Left colon (tissue), 2 donors: ENCODE data around the gene ATM. TPM values are rescaled to one million over a fixed set of nuclear protein-coding genes. Genes with fewer than 3 reads are reported as not detected.

Experiments
- total RNA-seq, 2 donors: library from RNA; stranded (reverse); fragmentation: NEBNext Ultra II Directional; extraction: Animal tissue kit (Norgen Biotek cat#: 25700); gene quantifications; one replicate each; pipeline ENCODE4 v1.2.1, GENCODE V29; 2021
- donor health status: DM: no; HTN: no; CAD: no.
- donor health status: DM: yes; HTN: yes; CAD: no.

Gene ATM
- total RNA-seq, 2 donors from 2014 or later = 24.3 to 33.3 TPM

Other genes starting within 250 kb of the ATM start
- 10 to 100 TPM; 33.4 to 38.2 TPM for gene CUL5, start 214.2 kb upstream of the ATM start, total RNA-seq
- 100 to 1,000 TPM; 143 to 153 TPM for gene ACAT1, start 101.5 kb upstream of the ATM start, total RNA-seq
- 10 to 100 TPM; 10.5 to 13.0 TPM for gene NPAT, start 429 bp upstream of the ATM start, total RNA-seq
- under 1 TPM; 0.39 to 0.46 TPM for gene C11orf65, start 244.5 kb downstream of the ATM start, total RNA-seq